K562 (cell line): ENCODE results near the gene CDKN1B. TPM values are rescaled to one million over a fixed set of nuclear protein-coding genes. Genes with fewer than 3 reads are reported as not detected.

ENCODE experiments used
- BHLHE40 ChIP-seq: IDR thresholded peaks from 2 replicates; pipeline ENCODE4 v1.6.1; 2011; ENCODE audit warnings: low read length, improper control_type of control experiment
- DNMT1 ChIP-seq: fragments of 450-650 bp; IDR thresholded peaks from 2 replicates; pipeline ENCODE4 v1.6.1; 2016; ENCODE audit warnings: antibody characterized with exemption, mild to moderate bottlenecking
- MEF2A ChIP-seq: IDR thresholded peaks from 2 replicates; pipeline ENCODE4 v1.6.1; 2011; ENCODE audit warnings: low read depth, mild to moderate bottlenecking, low read length, moderate library complexity; ENCODE audit not compliant: control insufficient read depth
- ZNF445 ChIP-seq: fragments of 250-450 bp; sonication (Bioruptor Pico); IDR thresholded peaks from 2 replicates; pipeline ENCODE4 v1.4.0; 2020; ENCODE audit warnings: low read depth, mild to moderate bottlenecking, moderate library complexity
- polyA plus RNA-seq, 8 experiments: library from polyadenylated mRNA; depleted of rRNA in 4 of 8; stranded (reverse) in 5 of 8; unstranded in 3 of 8; fragments of >200 nt; fragmentation: Nextera tagmentation in 2 of 8; fragmentation: Illumina TruSeq in 1 of 8; extraction: Ambion mirVana in 2 of 8; extraction: Trizol in 1 of 8; gene quantifications; 2 replicates each; pipeline versions ENCODE4 v1.2.1 to v1.2.3, GENCODE V29; 2011 to 2014; ENCODE audit warnings: inconsistent platforms in 1 of 8, missing spikeins in 1 of 8
- total RNA-seq, 7 experiments: library from RNA; depleted of rRNA in 6 of 7; stranded (reverse); fragments of >200 nt in 6 of 7; fragmentation: Illumina TruSeq in 2 of 7; extraction: Trizol in 2 of 7; gene quantifications; 2 replicates each; pipeline versions ENCODE4 v1.2.1 to v1.2.3, GENCODE V29; 2011 to 2021; ENCODE audit warnings: low replicate concordance in 1 of 7
- TF ChIP-seq, protein P1 (sequence below): fragments of 450-650 bp; IDR thresholded peaks from 2 replicates; pipeline ENCODE4 v1.6.1; 2016; ENCODE audit warnings: mild to moderate bottlenecking, moderate library complexity
- TF ChIP-seq, protein P2 (sequence below): fragments of 450-650 bp; IDR thresholded peaks from 2 replicates; pipeline ENCODE4 v1.6.1; 2016; ENCODE audit warnings: mild to moderate bottlenecking
- TF ChIP-seq, protein P3 (sequence below): fragments of 450-650 bp; IDR thresholded peaks from 2 replicates; pipeline ENCODE4 v1.6.1; 2016
- TF ChIP-seq, protein P4 (sequence below): IDR thresholded peaks from 2 replicates; pipeline ENCODE4 v1.6.1; 2012; ENCODE audit warnings: low read depth, low read length, improper control_type of control experiment, borderline replicate concordance

The CDKN1B gene
- total and polyA plus RNA-seq, 9 of the 15 experiments (the other 6 are each of a cell fraction or from before 2014, with no cell fraction given) = 2.6 to 35.2 (median 15.5) TPM

DNA sequence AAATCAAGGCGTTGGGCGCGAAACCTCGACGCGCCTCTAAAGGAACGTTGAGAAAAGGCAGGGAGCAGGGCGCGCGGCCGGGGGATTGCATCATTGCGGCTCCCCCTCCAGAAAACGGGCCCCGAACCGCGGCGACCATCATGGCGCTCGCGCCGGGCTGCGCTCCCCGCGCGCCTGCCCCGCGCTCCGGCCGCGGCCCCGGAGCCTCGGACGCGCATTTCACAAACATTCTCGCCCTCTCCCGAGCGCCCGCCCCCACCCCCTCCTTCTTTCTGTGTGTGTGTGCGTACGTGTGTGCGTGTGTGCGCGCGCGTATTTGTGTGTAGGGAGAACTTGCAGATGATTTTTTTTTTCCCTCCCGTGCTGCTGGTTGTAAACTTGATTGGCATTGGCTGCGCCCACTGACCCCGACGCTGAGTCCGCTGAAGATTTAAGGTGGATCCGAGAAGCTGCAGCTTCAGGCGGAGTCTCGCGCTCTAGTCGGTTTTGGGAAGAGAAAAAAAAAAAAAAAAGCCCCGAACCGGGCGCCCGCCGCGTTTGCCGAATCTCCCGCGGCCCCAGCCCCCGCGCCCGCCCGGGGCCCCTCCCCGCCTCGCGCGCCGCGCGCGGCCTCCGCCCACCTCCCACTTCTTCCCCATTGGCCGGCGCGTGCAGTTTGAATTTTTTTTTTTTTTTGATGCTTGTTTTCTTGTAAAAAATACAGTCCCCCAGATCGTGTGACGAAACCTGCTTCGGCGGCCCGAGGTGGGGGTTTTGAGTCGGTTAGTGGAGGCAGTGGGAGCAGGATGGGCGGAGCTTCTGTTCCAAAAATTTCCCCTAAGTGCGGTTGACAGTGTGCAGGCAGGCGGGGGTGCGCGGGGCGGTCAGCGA is 8.2 kb downstream of the CDKN1B start (continued):
- TF ChIP-seq, protein P1, sequence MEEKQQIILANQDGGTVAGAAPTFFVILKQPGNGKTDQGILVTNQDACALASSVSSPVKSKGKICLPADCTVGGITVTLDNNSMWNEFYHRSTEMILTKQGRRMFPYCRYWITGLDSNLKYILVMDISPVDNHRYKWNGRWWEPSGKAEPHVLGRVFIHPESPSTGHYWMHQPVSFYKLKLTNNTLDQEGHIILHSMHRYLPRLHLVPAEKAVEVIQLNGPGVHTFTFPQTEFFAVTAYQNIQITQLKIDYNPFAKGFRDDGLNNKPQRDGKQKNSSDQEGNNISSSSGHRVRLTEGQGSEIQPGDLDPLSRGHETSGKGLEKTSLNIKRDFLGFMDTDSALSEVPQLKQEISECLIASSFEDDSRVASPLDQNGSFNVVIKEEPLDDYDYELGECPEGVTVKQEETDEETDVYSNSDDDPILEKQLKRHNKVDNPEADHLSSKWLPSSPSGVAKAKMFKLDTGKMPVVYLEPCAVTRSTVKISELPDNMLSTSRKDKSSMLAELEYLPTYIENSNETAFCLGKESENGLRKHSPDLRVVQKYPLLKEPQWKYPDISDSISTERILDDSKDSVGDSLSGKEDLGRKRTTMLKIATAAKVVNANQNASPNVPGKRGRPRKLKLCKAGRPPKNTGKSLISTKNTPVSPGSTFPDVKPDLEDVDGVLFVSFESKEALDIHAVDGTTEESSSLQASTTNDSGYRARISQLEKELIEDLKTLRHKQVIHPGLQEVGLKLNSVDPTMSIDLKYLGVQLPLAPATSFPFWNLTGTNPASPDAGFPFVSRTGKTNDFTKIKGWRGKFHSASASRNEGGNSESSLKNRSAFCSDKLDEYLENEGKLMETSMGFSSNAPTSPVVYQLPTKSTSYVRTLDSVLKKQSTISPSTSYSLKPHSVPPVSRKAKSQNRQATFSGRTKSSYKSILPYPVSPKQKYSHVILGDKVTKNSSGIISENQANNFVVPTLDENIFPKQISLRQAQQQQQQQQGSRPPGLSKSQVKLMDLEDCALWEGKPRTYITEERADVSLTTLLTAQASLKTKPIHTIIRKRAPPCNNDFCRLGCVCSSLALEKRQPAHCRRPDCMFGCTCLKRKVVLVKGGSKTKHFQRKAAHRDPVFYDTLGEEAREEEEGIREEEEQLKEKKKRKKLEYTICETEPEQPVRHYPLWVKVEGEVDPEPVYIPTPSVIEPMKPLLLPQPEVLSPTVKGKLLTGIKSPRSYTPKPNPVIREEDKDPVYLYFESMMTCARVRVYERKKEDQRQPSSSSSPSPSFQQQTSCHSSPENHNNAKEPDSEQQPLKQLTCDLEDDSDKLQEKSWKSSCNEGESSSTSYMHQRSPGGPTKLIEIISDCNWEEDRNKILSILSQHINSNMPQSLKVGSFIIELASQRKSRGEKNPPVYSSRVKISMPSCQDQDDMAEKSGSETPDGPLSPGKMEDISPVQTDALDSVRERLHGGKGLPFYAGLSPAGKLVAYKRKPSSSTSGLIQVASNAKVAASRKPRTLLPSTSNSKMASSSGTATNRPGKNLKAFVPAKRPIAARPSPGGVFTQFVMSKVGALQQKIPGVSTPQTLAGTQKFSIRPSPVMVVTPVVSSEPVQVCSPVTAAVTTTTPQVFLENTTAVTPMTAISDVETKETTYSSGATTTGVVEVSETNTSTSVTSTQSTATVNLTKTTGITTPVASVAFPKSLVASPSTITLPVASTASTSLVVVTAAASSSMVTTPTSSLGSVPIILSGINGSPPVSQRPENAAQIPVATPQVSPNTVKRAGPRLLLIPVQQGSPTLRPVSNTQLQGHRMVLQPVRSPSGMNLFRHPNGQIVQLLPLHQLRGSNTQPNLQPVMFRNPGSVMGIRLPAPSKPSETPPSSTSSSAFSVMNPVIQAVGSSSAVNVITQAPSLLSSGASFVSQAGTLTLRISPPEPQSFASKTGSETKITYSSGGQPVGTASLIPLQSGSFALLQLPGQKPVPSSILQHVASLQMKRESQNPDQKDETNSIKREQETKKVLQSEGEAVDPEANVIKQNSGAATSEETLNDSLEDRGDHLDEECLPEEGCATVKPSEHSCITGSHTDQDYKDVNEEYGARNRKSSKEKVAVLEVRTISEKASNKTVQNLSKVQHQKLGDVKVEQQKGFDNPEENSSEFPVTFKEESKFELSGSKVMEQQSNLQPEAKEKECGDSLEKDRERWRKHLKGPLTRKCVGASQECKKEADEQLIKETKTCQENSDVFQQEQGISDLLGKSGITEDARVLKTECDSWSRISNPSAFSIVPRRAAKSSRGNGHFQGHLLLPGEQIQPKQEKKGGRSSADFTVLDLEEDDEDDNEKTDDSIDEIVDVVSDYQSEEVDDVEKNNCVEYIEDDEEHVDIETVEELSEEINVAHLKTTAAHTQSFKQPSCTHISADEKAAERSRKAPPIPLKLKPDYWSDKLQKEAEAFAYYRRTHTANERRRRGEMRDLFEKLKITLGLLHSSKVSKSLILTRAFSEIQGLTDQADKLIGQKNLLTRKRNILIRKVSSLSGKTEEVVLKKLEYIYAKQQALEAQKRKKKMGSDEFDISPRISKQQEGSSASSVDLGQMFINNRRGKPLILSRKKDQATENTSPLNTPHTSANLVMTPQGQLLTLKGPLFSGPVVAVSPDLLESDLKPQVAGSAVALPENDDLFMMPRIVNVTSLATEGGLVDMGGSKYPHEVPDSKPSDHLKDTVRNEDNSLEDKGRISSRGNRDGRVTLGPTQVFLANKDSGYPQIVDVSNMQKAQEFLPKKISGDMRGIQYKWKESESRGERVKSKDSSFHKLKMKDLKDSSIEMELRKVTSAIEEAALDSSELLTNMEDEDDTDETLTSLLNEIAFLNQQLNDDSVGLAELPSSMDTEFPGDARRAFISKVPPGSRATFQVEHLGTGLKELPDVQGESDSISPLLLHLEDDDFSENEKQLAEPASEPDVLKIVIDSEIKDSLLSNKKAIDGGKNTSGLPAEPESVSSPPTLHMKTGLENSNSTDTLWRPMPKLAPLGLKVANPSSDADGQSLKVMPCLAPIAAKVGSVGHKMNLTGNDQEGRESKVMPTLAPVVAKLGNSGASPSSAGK = no peak
- no peak for TF ChIP-seq ZNF445 (CRISPR knock-in tag)
- TF ChIP-seq, protein P2, sequence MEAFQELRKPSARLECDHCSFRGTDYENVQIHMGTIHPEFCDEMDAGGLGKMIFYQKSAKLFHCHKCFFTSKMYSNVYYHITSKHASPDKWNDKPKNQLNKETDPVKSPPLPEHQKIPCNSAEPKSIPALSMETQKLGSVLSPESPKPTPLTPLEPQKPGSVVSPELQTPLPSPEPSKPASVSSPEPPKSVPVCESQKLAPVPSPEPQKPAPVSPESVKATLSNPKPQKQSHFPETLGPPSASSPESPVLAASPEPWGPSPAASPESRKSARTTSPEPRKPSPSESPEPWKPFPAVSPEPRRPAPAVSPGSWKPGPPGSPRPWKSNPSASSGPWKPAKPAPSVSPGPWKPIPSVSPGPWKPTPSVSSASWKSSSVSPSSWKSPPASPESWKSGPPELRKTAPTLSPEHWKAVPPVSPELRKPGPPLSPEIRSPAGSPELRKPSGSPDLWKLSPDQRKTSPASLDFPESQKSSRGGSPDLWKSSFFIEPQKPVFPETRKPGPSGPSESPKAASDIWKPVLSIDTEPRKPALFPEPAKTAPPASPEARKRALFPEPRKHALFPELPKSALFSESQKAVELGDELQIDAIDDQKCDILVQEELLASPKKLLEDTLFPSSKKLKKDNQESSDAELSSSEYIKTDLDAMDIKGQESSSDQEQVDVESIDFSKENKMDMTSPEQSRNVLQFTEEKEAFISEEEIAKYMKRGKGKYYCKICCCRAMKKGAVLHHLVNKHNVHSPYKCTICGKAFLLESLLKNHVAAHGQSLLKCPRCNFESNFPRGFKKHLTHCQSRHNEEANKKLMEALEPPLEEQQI = no peak
- TF ChIP-seq, protein P3, sequence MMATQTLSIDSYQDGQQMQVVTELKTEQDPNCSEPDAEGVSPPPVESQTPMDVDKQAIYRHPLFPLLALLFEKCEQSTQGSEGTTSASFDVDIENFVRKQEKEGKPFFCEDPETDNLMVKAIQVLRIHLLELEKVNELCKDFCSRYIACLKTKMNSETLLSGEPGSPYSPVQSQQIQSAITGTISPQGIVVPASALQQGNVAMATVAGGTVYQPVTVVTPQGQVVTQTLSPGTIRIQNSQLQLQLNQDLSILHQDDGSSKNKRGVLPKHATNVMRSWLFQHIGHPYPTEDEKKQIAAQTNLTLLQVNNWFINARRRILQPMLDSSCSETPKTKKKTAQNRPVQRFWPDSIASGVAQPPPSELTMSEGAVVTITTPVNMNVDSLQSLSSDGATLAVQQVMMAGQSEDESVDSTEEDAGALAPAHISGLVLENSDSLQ = peak; percentile 95
- peak; percentile 74 for TF ChIP-seq BHLHE40
- no peak for TF ChIP-seq DNMT1
- TF ChIP-seq MEF2A = no peak
- TF ChIP-seq, protein P4, sequence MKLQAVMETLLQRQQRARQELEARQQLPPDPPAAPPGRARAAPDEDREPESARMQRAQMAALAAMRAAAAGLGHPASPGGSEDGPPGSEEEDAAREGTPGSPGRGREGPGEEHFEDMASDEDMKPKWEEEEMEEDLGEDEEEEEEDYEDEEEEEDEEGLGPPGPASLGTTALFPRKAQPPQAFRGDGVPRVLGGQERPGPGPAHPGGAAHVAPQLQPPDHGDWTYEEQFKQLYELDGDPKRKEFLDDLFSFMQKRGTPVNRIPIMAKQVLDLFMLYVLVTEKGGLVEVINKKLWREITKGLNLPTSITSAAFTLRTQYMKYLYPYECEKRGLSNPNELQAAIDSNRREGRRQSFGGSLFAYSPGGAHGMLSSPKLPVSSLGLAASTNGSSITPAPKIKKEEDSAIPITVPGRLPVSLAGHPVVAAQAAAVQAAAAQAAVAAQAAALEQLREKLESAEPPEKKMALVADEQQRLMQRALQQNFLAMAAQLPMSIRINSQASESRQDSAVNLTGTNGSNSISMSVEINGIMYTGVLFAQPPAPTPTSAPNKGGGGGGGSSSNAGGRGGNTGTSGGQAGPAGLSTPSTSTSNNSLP = no peak
